ENCODE results near the gene ZNF512B. TPM values are rescaled to one million over a fixed set of nuclear protein-coding genes. Genes with fewer than 3 reads are reported as not detected.
"Not testable (repeated sequence)": the region's sequence is repeated elsewhere in the genome, so short reads cannot be mapped to it uniquely, and the experiment has no call there.

Gene ZNF512B
- total RNA-seq, 2 donors from 2014 or later: 11.7 to 14.5 TPM

GRCh38 chr20:63968136-63968927, 1.4 kb downstream of the ZNF512B start:
- intact Hi-C loops (cut with DNase I): no loop called here
- peak; percentile 26 for DNase-seq
- no peak for ATAC-seq

GRCh38 chr20:63967330-63968135, 2.2 kb downstream of the ZNF512B start:
- intact Hi-C loops (cut with DNase I): no loop called here
- DNase-seq (peak; percentile 26), ATAC-seq (no peak)

- intact Hi-C loops (cut with DNase I): no loop called here
- DNase-seq (no peak), ATAC-seq (no peak)
These were observed 2.8 kb downstream of the ZNF512B start for GRCh38 chr20:63966944-63967322.

GRCh38 chr20:63966172-63966943, 3.4 kb downstream of the ZNF512B start:
- intact Hi-C loops (cut with DNase I): no loop called here
- ATAC-seq: no peak
- DNase-seq: peak; percentile 19

- DNase-seq (peak; percentile 16), ATAC-seq (no peak)
- intact Hi-C loops (cut with DNase I): no loop called here
These were observed 5.3 kb downstream of the ZNF512B start for GRCh38 chr20:63964412-63964811.

- intact Hi-C loops (cut with DNase I): no loop called here
- peak; percentile 9 for DNase-seq
- no peak for ATAC-seq
These were observed 5.9 kb downstream of the ZNF512B start for GRCh38 chr20:63963784-63964301.

GRCh38 chr20:63963348-63963741, 6.4 kb downstream of the ZNF512B start:
- DNase-seq (no peak), ATAC-seq (no peak)
- intact Hi-C loops (cut with DNase I): no loop called here

- ATAC-seq (no peak), DNase-seq (no peak)
- intact Hi-C loops (cut with DNase I): no loop called here
These were observed 7.0 kb downstream of the ZNF512B start for GRCh38 chr20:63962426-63963347.

GRCh38 chr20:63961664-63962425, 7.9 kb downstream of the ZNF512B start:
- no peak for DNase-seq
- intact Hi-C loops (cut with DNase I): no loop called here
- ATAC-seq: no peak

- DNase-seq; intact Hi-C loops (cut with DNase I); ATAC-seq: not testable (repeated sequence)
These were observed 8.8 kb downstream of the ZNF512B start for GRCh38 chr20:63960654-63961621.

- DNase-seq (no peak), ATAC-seq (no peak)
- intact Hi-C loops (cut with DNase I): no loop called here
These were observed 10.0 kb downstream of the ZNF512B start for GRCh38 chr20:63959699-63960075.

GRCh38 chr20:63958964-63959698, 10.6 kb downstream of the ZNF512B start:
- no peak for DNase-seq
- intact Hi-C loops (cut with DNase I): no loop called here

GRCh38 chr20:63958471-63958870, 11.3 kb downstream of the ZNF512B start:
- intact Hi-C loops (cut with DNase I): no loop called here

More at GRCh38 chr20:63958964-63959698, 10.6 kb downstream of the ZNF512B start:
- no peak for ATAC-seq

GRCh38 chr20:63957690-63958441, 11.9 kb downstream of the ZNF512B start:
- ATAC-seq (peak in 1 of 2 donors; percentile 0), DNase-seq (peak; percentile 63)
- intact Hi-C loops (cut with DNase I): no loop called here

More at GRCh38 chr20:63958471-63958870, 11.3 kb downstream of the ZNF512B start:
- no peak for ATAC-seq
- no peak for DNase-seq

Data from left cardiac atrium (tissue), 4 donors.